ENCODE data around the gene FBXO22.

- TF ChIP-seq CTCF (optimal IDR thresholded peaks at IDR 0.05 in 1 of 3, IDR thresholded peaks at IDR 0.05 in 1 of 3, conservative IDR thresholded peaks at IDR 0.05 in 1 of 3; ENCODE audit: extremely low read depth in 1 of 3, insufficient read depth in 2 of 3, low read length in 3 of 3) (no peak), EZH2 (IDR thresholded peaks at IDR 0.05; ENCODE audit: low read length) (no peak)
Measured at GRCh38 chr15:75948761-75949296, 45.2 kb downstream of the FBXO22 start.

All from keratinocyte (primary cell).